ENCODE results near the gene VPS26C. TPM values are rescaled to one million over a fixed set of nuclear protein-coding genes. Genes with fewer than 3 reads are reported as not detected.

VPS26C gene
- total and polyA plus RNA-seq, 4 donors: 36.5 to 47.1 (median 39.8) TPM

DNA sequence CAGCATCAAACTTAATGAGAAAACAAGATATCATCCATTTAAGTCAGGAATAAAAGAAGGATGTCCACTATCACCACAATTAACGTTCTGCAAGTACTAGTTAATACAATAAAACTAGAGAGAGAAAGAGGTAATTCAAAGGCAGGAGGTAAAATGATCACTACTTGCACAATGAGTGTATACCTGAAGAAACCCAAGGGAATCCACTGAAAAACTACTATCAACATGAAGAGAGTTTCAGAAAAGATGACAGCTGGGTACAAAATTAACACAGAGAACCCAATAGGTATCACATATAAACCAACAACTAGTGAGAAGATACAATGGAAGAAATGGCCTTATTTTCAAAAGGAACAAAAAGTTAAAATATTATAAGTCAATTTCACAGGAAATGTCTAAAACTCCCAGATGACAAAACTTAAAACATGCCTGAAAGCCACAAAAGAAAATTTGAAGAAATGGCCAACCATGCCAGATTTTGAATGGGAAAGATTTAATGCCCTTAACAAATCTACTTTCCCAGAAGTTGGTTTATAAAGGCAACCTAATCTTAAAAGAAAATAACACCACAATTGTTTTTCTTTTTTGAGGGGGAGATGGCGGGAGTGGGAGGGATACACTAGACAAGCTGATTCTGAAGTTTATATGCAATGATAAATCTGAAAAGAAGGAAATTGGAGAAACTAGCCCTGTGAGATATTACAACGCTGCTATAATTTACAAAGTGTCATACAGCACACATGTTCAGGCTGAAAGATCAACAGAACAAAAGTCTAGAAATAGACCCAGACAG lies 17.8 kb downstream of the VPS26C start:
- peaks cover 3% of the 10 kb centered on the region for H3K36me3 ChIP-seq (ENCODE audit: control insufficient read depth, insufficient read depth, low read length)
- H3K4me1 ChIP-seq (ENCODE audit: control insufficient read depth, insufficient read depth, low read length): no peaks in the 10 kb centered on the region
- WGBS (ENCODE audit: insufficient coverage): no CpG with 5 or more reads among the region's 3 CpGs

GRCh38 chr21:37248298-37248697 lies 18.8 kb downstream of the VPS26C start:
- Histone ChIP-seq H3K4me3 (ENCODE audit: low read depth, low read length) (no peak overlapping the region), H3K27ac (ENCODE audit: low read depth, low read length) (no peak overlapping the region), H3K4me1 (ENCODE audit: control insufficient read depth, insufficient read depth, low read length) (no peaks in the 10 kb centered on the region), H3K36me3 (ENCODE audit: control insufficient read depth, insufficient read depth, low read length) (peaks cover 3% of the 10 kb centered on the region), H3K27me3 (ENCODE audit: control insufficient read depth, insufficient read depth, low read length) (no peaks in the 10 kb centered on the region), H3K9me3 (ENCODE audit: control insufficient read depth, insufficient read depth, low read length) (no peaks in the 10 kb centered on the region)
- WGBS (ENCODE audit: insufficient coverage): no CpG with 5 or more reads among the region's 1 CpG
- DNase-seq (ENCODE audit: low read depth in 4 of 6, low spot score in 6 of 6): no peak

More for the DNA sequence above, 17.8 kb downstream of the VPS26C start:
- Histone ChIP-seq H3K27ac (ENCODE audit: low read depth, low read length) (no peak overlapping the region), H3K9me3 (ENCODE audit: control insufficient read depth, insufficient read depth, low read length) (no peaks in the 10 kb centered on the region), H3K27me3 (ENCODE audit: control insufficient read depth, insufficient read depth, low read length) (no peaks in the 10 kb centered on the region), H3K4me3 (ENCODE audit: low read depth, low read length) (no peak overlapping the region)
- no peak for DNase-seq (ENCODE audit: low read depth in 4 of 6, low spot score in 6 of 6)

DNA sequence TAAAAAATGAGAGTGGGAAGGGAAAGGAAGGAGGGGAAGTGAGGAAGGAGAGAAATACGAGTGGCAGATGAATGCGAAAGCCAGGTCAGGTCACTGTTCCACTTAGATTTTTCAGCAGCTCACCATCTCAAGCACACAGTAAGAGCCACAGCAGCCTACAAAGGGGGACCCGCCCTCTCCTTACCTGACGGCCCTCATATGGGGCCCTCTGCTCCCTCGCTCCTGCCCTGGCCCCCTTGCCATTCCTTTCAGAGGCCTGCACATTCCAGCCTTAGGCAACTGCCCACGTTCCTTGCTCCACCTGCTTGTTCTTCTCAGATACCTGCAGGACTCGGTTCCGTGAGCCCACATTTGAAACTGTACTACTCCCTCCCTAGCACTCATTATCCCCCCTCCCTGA lies 22.0 kb downstream of the VPS26C start:
- DNase-seq (ENCODE audit: low read depth in 4 of 6, low spot score in 6 of 6): no peak
- H3K27me3 ChIP-seq (ENCODE audit: control insufficient read depth, insufficient read depth, low read length): no peaks in the 10 kb centered on the region
- WGBS (ENCODE audit: insufficient coverage): 85% methylated on average over 8 of the region's 8 CpGs
- H3K4me1 ChIP-seq (ENCODE audit: control insufficient read depth, insufficient read depth, low read length): no peaks in the 10 kb centered on the region
- no peak overlapping the region for H3K4me3 ChIP-seq (ENCODE audit: low read depth, low read length)
- H3K27ac ChIP-seq (ENCODE audit: low read depth, low read length): no peak overlapping the region
- no peaks in the 10 kb centered on the region for H3K9me3 ChIP-seq (ENCODE audit: control insufficient read depth, insufficient read depth, low read length)
- H3K36me3 ChIP-seq (ENCODE audit: control insufficient read depth, insufficient read depth, low read length): peaks cover 15% of the 10 kb centered on the region

DNA sequence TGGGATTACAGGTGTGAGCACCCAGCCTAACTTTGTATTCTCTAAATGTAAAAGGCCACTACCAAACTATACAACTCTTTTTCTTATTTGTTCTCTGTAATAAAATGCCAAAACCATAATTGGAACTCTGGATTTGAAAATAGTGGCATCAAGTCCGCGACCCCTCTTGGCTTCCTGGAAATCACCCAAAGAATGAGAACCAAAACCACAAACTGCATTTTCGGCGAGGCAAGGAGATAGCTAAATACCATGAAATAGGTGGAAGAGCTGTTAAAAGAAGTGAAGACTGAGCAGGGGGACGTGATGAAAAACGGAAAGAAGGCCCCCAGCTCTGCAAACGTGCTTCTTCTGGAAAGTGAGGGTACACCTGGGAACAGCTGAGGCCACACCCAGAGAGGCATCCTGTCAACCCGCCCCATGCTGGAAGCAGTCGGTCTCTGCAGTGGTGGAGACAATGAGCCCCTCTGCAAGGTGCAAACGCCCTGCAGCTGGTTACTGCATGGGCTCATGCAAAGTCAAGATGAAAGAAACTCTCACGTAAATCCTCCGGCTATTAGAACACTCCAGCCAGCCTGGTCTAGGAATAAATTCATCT lies 22.5 kb downstream of the VPS26C start:
- no peak for DNase-seq (ENCODE audit: low read depth in 4 of 6, low spot score in 6 of 6)
- Histone ChIP-seq H3K4me3 (ENCODE audit: low read depth, low read length) (no peak overlapping the region), H3K4me1 (ENCODE audit: control insufficient read depth, insufficient read depth, low read length) (no peaks in the 10 kb centered on the region), H3K27ac (ENCODE audit: low read depth, low read length) (no peak overlapping the region), H3K27me3 (ENCODE audit: control insufficient read depth, insufficient read depth, low read length) (no peaks in the 10 kb centered on the region), H3K36me3 (ENCODE audit: control insufficient read depth, insufficient read depth, low read length) (peaks cover 16% of the 10 kb centered on the region), H3K9me3 (ENCODE audit: control insufficient read depth, insufficient read depth, low read length) (no peaks in the 10 kb centered on the region)
- WGBS (ENCODE audit: insufficient coverage): 66% methylated on average over 7 of the region's 12 CpGs

DNA sequence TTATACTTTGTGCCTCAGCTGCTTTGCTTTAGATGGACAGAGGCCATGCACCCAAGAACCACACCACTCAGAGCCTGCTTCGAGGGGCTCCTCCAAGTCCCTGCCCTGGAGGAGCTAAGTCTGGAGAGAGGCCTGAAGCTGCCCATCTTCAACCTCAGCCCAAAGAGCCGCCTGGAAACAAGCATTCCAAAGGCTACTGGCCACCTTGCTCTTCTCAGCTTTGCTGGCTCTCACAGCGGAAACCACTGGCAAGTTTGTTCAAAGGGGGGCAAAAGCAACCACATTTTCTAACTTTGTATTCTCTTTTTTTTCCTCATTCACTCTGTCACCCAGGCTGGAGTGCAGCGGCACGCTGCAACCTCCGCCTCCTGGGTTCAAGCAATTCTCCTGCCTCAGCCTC lies 23.2 kb downstream of the VPS26C start:
- H3K36me3 ChIP-seq (ENCODE audit: control insufficient read depth, insufficient read depth, low read length): peaks cover 17% of the 10 kb centered on the region
- H3K4me3 ChIP-seq (ENCODE audit: low read depth, low read length): no peak overlapping the region
- H3K4me1 ChIP-seq (ENCODE audit: control insufficient read depth, insufficient read depth, low read length): no peaks in the 10 kb centered on the region
- no peaks in the 10 kb centered on the region for H3K27me3 ChIP-seq (ENCODE audit: control insufficient read depth, insufficient read depth, low read length)
- H3K9me3 ChIP-seq (ENCODE audit: control insufficient read depth, insufficient read depth, low read length): no peaks in the 10 kb centered on the region
- WGBS (ENCODE audit: insufficient coverage): 100% methylated on average over 3 of the region's 6 CpGs
- no peak for DNase-seq (ENCODE audit: low read depth in 4 of 6, low spot score in 6 of 6)
- H3K27ac ChIP-seq (ENCODE audit: low read depth, low read length): no peak overlapping the region

DNA sequence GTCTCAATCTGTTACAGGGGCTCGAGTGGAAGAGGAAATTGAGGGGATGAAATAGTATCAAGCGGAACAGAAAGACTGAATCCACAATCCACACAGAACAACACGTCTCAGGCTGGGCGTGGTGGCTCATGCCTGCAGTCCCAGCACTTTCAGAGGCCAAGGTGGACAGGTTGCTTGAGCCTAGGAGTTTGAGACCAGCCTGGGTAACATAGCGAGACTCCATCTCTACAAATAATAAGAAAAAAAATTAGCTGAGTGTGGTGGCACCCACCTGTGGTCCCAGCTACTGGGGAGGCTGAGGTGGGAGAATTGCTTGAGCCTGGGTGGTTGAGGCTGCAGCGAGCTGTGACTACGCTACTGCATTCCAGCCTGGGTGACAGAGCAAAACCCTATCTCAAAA lies 25.7 kb downstream of the VPS26C start:
- no peaks in the 10 kb centered on the region for H3K4me1 ChIP-seq (ENCODE audit: control insufficient read depth, insufficient read depth, low read length)
- no peak for DNase-seq (ENCODE audit: low read depth in 4 of 6, low spot score in 6 of 6)
- no peak overlapping the region for H3K27ac ChIP-seq (ENCODE audit: low read depth, low read length)
- H3K9me3 ChIP-seq (ENCODE audit: control insufficient read depth, insufficient read depth, low read length): no peaks in the 10 kb centered on the region
- H3K36me3 ChIP-seq (ENCODE audit: control insufficient read depth, insufficient read depth, low read length): peaks cover 22% of the 10 kb centered on the region
- H3K4me3 ChIP-seq (ENCODE audit: low read depth, low read length): no peak overlapping the region
- no CpG with 5 or more reads among the region's 7 CpGs for WGBS (ENCODE audit: insufficient coverage)
- H3K27me3 ChIP-seq (ENCODE audit: control insufficient read depth, insufficient read depth, low read length): no peaks in the 10 kb centered on the region

DNA sequence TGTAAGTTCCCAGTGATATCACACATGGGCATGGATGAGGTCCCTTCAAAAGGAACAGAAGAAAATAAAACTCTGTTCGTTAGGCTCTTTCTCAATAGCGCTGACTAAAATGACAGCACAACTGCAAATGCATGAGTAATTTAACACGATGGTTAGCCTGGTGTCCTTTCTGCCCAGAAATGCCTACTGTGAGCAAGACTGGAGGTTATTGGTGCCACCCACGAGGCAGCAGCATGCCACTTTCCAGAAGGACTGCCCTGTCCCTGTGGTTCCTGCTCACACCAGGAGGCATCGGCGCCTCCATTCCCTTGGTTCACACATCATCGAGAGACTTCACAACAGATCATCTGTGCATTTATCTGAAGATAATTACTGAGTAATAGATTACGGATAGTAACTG lies 26.2 kb downstream of the VPS26C start:
- no peaks in the 10 kb centered on the region for H3K27me3 ChIP-seq (ENCODE audit: control insufficient read depth, insufficient read depth, low read length)
- H3K27ac ChIP-seq (ENCODE audit: low read depth, low read length): no peak overlapping the region
- H3K9me3 ChIP-seq (ENCODE audit: control insufficient read depth, insufficient read depth, low read length): no peaks in the 10 kb centered on the region
- DNase-seq (ENCODE audit: low read depth in 4 of 6, low spot score in 6 of 6): no peak
- WGBS (ENCODE audit: insufficient coverage): 90% methylated on average over 5 of the region's 8 CpGs
- peaks cover 22% of the 10 kb centered on the region for H3K36me3 ChIP-seq (ENCODE audit: control insufficient read depth, insufficient read depth, low read length)
- no peaks in the 10 kb centered on the region for H3K4me1 ChIP-seq (ENCODE audit: control insufficient read depth, insufficient read depth, low read length)
- H3K4me3 ChIP-seq (ENCODE audit: low read depth, low read length): no peak overlapping the region

GRCh38 chr21:37237764-37238163 lies 29.4 kb downstream of the VPS26C start:
- peaks cover 28% of the 10 kb centered on the region for H3K36me3 ChIP-seq (ENCODE audit: control insufficient read depth, insufficient read depth, low read length)
- peak in 2 of 6 donors; percentile 10 to 13 for DNase-seq (ENCODE audit: low read depth in 4 of 6, low spot score in 6 of 6)
- no peaks in the 10 kb centered on the region for H3K4me1 ChIP-seq (ENCODE audit: control insufficient read depth, insufficient read depth, low read length)
- H3K27ac ChIP-seq (ENCODE audit: low read depth, low read length): no peak overlapping the region
- 66% methylated on average over 3 of the region's 4 CpGs for WGBS (ENCODE audit: insufficient coverage)
- H3K9me3 ChIP-seq (ENCODE audit: control insufficient read depth, insufficient read depth, low read length): no peaks in the 10 kb centered on the region
- no peak overlapping the region for H3K4me3 ChIP-seq (ENCODE audit: low read depth, low read length)
- H3K27me3 ChIP-seq (ENCODE audit: control insufficient read depth, insufficient read depth, low read length): no peaks in the 10 kb centered on the region

GRCh38 chr21:37237346-37237745 lies 29.8 kb downstream of the VPS26C start:
- no peaks in the 10 kb centered on the region for H3K9me3 ChIP-seq (ENCODE audit: control insufficient read depth, insufficient read depth, low read length)
- 97% methylated on average over 2 of the region's 2 CpGs for WGBS (ENCODE audit: insufficient coverage)
- no peak overlapping the region for H3K27ac ChIP-seq (ENCODE audit: low read depth, low read length)
- no peaks in the 10 kb centered on the region for H3K27me3 ChIP-seq (ENCODE audit: control insufficient read depth, insufficient read depth, low read length)
- peaks cover 33% of the 10 kb centered on the region for H3K36me3 ChIP-seq (ENCODE audit: control insufficient read depth, insufficient read depth, low read length)
- DNase-seq (ENCODE audit: low read depth in 4 of 6, low spot score in 6 of 6): no peak
- no peaks in the 10 kb centered on the region for H3K4me1 ChIP-seq (ENCODE audit: control insufficient read depth, insufficient read depth, low read length)
- no peak overlapping the region for H3K4me3 ChIP-seq (ENCODE audit: low read depth, low read length)
